GM04503 (cell line): ENCODE results near the gene ATP8A2.
"Not testable (repeated sequence)": the region's sequence is repeated elsewhere in the genome, so short reads cannot be mapped to it uniquely, and the experiment has no call there.

Source experiments
- DNase-seq: peaks from one replicate; pipeline ENCODE4 v3.0.0-alpha.2; 2012; ENCODE audit warnings: low read depth

The ATP8A2 gene

DNA sequence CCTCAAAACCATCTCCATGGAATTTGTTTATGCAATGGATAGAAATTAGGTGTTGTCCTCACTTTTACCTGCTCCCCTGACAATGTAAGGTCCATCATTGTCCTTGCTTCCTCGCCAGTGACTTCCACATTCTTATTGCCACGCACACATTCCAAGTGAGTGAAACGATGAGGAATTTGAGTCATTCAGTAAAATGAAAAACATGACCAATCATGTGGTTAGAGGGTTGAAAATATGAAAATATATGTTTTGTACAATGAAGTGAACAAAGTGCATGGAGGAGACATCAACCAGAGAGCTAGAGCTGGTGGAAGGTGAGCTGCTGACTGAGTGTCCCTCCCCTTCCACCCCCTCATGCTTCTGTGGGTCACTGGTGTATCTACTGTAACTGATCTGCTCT, 91.7 kb downstream of the ATP8A2 start:
- no peak for DNase-seq

DNA sequence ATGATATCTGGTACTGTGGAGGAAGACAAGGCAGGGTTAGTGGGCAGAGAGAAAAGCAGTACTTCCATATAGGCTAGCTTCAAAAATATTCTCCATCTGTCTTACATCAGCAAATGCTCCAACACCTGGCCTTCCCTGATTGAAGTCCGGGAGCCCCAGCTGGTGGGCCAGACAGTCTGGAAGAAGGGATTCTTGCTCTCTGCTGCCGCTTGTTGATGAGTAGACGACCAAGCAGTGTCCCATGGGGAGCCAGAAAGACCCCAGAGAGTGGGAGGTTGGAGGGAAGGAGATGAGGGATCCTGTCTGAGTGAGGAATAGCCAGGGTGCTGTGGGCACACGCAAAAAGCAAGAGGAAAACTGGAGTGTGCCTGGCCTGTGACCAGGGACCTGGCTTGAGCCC, 95.1 kb downstream of the ATP8A2 start:
- DNase-seq, result no peak

DNA sequence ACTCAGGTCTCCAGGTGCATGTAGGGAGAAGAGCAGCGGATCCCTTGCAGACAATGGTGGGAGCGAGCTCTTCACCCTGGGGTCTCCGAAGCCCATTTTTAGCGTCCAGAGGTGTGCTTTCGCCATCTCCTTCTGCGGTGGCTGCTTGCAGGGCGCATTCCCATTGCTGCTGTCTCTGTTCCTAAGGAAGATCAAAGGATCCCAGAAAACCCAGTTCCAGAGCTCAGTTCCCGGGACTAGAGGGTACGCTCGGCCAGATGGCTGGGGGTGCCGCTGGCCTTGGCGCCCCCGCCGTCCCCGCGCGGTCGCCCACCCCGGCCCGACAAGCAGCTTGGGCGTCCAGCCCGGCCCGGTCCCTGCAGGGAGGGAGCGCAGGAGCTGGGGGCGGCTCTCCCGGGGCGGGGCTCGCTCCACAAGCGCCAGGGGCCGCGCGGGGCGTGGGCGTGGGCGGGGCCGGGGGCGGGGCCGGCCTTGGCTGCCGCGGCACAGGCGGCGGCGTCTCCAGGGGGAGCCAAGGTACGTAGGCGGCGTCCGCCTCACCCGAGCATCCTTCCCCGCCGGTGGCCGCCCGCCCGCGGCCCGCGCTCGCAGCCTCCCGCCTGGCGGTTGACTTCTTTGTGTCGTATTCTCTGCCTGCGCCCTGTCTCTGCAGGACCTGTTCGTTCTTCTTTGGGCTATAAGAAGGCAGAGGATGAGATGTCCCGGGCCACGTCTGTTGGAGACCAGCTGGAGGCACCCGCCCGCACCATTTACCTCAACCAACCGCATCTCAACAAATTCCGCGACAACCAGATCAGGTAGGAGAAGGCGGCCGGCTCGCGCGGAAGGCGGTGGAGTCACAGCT, 96.8 kb downstream of the ATP8A2 start:
- DNase-seq, result no peak

DNA sequence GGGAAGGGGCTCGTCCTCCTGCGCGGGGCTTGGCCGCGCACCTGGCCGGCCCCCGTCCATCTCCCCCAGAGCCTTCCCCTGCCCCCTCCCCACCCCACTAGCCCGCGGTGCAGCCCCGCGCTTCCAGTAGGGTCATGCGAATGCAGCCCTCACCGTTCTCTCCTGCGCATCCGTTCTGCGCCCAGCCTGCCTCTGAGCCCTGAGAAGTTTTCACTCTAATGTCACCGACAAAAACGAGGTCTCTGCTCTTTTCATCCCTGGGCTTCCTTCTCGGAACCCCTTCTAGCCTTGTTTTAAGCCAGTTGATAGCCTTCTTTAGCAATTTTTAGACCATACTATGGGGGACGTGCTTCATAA, 97.4 kb downstream of the ATP8A2 start:
- DNase-seq, result no peak

DNA sequence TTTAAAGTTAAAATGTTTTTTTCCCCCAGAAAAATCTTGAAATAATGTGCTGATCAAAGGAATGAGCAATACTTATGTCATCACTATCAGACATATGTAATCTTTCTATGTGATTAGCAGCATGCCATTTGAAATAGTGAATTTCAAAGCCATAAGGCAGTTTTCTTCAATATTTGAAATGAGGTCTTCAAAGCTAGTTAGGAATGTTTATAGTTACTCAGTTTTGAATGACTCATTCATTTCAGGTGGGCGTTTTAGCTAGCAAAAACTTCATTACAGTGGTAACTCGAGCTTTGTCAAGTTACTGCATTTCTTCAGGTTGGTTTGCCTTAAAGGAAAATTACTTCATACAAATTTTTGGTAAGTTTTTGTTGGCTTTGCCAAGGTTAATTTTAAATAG, 102.1 kb downstream of the ATP8A2 start:
- DNase-seq, result no peak

DNA sequence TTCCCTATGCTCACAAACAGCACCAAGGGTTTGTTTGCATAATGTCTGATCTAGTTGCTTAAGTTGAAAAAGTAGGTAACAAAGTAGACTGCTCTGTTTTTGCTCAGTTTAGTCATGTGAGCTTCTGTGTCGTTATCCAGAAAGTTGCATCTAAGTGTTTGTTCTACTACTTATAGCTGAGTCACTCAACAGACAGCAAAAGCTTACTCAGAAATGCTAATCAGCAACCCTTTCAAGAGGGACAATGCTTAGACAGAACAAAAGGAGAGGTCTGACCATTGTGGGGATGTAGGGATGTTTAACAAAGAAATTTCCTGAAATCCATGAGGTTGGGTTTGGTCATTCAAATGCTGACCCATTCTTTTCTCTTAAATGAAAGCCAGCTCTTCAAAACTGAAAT, 106.4 kb downstream of the ATP8A2 start:
- no peak for DNase-seq

DNA sequence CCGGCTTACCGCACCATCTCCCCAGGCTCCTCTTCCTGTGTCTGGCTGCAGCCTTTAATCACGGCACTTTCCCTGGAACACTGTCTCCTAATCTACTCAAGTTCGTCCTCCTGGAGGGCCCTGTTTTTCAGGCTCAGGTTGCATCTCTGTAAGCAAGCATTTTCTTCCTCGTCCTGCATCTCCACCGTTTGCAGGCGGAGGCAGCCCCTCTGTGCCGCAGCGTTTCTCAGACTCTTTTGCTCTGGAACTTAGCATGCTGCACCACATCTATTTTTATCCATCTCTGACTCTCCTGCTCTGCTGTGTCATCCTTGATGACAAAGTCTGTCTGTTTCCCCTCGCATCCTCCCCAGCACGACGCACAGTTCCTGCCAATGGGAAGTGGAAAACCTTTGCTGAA, 117.5 kb downstream of the ATP8A2 start:
- DNase-seq, result no peak

DNA sequence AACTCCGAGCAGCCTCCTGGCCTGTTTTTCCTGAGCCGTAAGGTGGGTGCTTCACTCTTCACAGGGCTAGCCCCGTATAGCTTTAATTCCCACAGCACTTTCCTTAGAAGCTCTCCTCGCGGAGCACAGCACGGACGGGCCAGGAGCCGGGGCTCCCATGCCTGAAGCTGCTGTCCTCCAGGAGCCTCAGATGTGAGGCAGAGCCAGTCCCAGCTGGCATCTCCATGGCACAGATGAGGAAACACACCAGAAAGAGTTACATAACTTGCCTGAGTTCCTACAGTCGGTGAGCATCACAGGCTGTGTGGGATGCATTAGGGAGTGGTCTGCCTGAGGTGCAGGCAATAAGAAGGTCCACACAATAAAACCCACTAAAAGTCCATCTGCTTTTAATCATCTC, 118.5 kb downstream of the ATP8A2 start:
- DNase-seq, result no peak

DNA sequence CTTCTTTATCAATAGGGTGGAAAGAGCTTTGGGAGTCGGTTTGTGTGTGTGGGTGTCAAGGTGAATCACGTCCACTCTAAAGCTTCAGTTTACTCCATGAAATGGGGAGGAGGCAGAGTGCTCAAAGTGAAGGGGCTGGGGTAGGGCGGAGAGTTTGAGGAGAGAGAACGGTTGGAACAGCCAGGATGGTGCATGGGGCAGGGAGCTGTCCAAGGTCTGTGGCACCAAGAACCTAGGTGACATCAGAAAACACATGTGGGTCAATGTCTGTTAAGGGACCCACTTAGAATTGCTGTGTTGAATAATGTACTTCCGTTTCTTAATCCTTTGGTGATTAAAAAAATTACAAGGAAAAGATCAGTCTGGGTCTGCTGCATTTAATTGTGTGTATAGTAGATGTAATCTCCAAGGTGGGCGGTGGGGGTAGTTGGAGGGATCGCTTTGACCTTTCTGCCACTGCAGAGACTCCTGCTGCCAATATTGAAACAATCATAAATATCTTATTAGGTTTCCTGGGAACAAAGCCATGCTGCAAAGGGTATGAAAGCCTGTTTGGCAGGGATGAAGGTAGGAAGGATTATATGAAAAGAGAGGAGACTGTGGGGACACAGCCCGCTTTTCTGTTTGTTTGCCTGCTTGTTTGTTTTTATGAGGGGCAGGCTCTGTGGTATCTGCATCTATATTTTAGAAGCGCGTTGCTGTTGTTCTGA, 122.3 kb downstream of the ATP8A2 start:
- no peak for DNase-seq

DNA sequence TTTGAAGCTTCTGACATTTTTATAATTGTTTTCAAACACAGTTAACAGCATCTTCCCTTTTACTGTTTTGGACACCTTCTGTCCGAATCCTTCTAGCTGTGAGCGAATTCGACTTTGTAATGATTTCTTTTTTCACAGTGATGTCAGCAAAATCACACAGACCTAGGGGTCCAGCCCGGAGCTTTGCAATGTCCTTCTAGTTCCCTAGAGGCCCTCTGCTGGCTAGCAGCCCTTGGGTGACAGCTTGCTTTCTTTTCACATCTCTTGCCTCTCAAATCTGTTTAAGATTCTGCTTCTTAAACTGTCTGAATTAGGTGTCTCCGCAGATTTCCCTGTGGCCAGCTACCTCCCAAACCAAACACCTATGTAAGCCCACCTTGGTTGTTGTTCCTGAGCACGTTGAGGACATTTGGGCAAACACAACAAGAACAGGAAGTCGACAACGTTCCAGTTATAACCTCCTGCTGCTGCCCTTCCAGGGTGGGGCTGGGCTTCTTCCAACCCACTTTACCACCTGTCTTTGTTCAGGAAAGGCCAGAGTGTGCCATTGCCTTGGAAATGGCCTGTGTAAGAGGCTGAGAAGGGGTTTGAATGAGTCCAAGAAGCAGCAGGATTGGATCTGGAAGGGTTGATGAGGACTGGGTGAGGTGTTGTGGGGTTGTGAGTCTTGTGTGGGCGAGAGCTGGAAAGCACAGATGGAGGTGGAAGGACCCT, 123.1 kb downstream of the ATP8A2 start:
- DNase-seq, result no peak

DNA sequence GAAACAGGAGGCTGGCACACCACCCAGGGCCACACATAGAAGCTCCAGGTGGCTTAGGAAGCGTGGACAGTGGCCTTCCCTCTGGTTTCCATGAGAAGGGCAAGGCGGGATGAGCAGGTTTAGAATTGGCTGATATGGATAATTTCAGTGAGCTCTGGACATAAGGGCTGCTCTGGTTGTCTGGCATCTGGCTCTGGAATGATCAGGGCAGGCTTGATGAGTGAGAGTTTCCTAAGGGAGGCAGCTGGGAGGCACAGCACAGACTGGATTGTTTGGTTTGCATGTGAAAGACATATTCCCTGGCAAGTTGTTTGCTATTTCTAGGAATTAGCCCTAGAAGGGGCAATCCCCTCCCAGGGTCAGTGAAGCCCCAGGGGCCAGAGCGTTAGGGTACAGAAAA, 129.5 kb downstream of the ATP8A2 start:
- DNase-seq, result no peak

DNA sequence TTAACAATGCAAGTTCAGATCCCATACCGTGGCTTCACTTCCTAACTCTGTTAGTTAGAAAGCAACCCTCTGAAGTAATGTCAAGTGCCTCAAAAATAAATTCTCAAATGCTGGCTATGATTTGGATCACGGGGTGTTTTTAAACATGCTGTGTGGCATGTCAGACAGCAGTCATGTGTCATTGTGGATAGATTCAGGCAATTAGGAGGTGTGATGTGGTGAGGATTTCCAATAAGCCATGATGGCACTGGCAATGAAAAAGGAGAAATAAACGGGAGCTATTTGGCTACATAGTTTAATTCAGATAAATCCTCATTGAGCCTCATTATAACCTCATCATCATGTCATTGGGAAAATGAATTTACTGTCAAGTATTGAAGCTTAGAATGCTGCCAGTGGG, 130.3 kb downstream of the ATP8A2 start:
- no peak for DNase-seq

DNA sequence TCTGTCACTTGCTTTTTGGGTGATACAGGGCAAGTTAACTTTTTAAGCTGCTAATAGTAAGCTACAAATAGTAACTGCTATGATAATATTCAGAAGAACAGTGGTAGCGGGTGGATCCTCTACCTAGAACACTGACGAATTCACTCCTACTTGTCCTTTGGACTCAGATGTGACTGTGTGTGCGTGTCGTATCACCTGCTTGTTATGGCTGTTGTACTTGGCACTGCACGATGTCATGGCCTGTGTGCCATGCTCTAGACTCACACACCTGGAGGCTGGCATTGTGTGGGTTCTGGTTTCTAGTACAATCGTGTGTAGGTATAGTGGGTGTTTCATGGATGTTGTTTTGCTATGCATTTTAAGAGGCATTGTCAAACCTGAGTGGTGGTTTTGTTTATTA, 130.8 kb downstream of the ATP8A2 start:
- DNase-seq, result no peak

DNA sequence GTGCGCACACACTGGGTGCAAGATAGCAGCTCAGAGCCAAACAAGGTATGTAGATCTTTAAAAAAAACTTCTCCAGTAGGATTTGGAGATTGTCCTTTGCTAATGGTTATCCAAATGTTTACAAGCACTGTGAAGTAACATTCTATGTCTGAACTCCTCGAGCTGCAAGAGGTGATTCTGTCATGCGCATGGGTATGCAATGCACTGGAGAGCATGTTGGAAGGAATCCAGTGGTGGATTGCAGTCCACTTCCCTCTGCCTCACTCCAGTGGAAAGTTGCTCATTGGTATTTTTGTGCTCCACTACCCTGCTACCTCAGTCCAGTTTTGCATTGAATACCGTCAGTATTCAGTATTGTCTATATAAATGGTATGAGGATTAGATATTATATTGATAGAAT, 132.1 kb downstream of the ATP8A2 start:
- DNase-seq, result no peak

DNA sequence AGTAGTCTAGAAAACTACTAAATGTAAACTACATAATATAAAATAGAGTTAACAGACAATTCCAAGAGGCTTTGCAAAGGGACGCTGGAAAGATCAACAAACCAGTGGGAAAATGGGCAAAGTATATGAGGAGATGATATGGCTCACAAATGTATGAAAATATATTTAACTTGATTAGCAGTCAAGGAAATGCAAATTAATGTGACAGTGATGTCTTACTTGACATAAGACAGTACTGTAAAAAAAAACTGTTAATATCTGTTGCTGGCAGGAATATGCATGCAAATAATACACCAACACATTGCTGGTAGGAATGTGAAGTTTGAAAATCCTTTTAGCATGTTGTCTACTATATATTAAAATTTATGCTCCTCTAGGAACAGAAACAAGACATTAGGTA, 136.1 kb downstream of the ATP8A2 start:
- no peak for DNase-seq

DNA sequence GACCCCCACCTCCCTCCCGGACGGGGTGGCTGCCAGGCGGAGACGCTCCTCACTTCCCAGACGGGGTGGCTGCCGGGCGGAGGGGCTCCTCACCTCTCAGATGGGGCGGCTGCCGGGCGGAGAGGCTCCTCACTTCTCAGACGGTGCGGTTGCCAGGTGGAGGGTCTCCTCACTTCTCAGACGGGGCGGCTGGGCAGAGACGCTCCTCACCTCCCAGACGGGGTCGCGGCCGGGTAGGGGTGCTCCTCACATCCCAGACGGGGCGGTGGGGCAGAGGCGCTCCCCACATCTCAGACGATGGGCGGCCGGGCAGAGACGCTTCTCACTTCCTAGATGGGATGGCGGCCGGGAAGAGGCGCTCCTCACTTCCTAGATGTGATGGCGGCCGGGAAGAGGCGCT, 141.3 kb downstream of the ATP8A2 start:
- DNase-seq, result not testable (repeated sequence)

DNA sequence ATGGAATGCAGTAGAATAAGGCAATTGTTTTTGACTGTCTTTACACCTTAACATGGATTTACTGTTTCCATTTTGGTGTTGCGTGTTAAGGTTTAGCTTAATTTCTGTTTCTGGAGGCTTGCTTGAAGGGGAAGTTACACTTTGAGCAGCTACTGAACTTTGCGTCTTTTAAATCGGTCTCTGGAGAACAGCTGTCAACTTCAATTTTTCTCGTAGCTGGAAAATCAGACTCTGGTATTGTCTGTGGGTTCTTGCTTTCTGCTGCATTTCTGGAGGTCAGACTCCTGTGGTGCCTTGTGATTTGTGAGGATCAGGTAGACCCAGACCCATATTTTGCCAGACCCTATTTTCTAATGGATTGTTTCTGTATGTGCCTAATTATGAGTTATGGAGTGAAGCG, 146.7 kb downstream of the ATP8A2 start:
- DNase-seq, result no peak

DNA sequence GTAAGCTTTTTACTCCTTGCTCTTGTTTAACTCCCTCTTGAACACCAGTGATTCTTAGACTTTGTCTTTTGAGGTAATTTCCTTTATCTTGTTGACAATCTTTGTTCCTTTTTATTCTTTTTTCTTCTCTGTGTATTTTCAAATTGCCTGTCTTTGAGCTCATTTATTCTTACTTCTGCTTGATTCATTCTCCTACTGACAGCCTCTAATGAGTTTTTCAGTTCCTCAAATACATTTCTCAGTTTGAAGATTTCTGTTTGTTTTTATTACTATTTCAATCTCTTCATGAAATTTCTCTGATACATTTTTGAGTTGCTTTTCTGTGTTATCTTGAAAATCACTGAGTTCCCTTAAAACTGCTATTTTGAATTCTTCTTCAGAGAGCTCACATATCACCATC, 154.1 kb downstream of the ATP8A2 start:
- DNase-seq, result no peak

DNA sequence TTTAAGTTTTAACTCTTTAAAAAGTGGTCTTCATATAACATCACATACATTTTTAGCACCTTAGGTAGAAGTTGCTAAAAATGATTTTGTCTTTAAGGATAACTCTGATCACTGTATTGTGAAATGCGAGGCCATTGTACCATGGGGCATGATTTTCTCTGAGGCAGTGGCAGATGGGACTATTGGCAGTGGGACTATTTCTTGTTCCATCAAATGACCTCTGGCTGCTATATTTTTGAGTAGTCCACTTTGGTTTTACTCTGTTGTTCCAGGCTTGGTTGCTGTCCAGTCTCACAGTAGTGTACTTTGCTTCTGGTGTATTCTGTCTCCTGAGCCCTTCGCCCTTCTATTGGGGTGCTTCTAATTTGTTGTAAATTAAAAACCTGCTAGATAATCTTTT, 156.5 kb downstream of the ATP8A2 start:
- no peak for DNase-seq

DNA sequence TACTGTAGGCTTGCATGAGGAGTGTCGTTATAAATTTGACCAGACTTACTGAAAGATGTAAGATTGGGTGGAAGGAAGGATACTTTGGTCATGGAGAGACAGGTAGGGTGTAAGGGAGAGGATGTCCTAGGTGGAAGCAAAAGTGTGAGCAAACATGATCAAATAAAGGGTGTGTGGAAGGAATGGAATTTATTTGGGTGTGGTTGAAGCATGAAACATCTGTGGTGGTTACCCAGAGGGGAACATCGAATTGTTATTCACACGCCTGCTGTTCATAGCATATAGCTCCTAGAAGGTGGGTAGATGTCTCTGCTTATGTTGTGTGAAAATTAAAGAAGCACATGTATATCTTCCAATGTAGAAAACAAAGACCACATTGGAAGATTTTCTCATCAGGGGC, 157.7 kb downstream of the ATP8A2 start:
- DNase-seq, result no peak

DNA sequence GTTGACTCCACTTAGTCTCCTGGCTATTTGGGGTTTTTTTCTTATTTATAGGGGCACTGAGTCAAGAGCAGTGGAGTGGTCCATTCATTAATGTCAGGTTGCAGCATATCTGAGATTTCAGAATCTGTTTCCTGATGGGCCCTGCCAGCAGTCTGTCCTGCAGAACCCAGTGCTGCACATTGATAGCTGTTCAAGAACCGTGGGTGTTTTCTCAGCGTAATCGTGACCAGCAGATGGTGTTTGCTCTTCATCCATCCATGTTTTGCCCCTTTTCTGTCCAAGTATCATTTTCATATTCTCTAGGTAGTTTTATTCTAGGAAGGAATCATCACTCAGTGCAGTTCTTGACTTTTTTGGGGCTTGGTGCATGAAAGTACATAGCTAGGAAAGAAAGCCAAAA, 166.5 kb downstream of the ATP8A2 start:
- DNase-seq, result no peak

DNA sequence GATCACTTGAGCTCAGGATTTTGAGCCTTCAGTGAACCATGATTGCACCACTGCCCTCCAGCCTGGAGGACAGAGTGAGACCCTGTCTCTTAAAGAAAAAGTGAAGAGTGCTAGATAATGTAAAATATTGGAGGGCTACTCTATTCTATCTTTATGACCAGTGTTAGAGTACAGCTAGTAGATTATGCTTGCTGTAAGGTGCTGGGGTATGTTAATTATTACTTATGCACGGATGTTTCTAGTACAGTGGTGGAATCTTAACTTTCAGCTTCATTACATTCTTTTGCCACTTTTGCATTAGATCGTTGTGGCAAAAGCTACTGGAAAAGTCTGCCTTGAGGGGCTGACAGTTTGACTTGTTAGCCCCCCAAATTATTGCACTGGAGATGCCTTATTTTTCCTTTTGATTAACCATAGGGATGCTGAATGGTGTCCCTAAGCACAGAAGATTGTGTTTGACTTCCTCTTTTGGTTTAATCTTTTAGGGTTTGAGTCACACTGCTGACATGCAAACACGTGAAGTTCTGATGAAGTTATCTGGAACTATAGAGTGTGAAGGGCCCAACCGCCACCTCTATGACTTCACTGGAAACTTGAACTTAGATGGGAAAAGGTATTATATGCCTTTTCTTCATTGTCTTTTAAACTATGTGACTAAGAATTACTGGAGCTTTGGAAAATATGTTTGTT, 169.8 kb downstream of the ATP8A2 start:
- DNase-seq, result no peak

DNA sequence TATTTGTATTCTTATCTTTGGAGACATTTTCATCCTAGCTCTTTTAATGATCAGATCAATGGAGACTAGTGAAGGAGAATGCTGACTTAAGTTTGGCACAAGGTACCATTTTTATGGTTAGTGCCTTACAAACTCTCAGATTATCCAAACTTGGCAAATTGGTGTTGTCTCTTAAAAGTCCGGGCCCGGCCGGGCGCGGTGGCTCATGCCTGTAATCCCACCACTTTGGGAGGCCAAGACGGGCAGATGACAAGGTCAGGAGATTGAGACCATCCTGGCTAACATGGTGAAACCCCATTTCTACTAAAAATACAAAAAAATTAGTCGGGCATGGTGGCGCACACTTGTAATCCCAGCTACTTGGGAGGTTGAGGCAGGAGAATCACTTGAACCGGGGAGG, 177.2 kb downstream of the ATP8A2 start:
- DNase-seq, result not testable (repeated sequence)
